ENCODE data around the gene BTLA. TPM values are rescaled to one million over a fixed set of nuclear protein-coding genes. Genes with fewer than 3 reads are reported as not detected.
A peak's percentile ranks its signal among the peaks of the same experiment; 100 is the strongest.

The BTLA gene
- total and polyA plus RNA-seq, 10 of the 15 experiments (the other 5 are each of a cell fraction or from before 2014, with no cell fraction given) = 55.4 to 134 (median 84.2) TPM

- H4K20me1 ChIP-seq (ENCODE audit: control insufficient read depth, insufficient read depth) = no peaks in the 10 kb centered on the region
- RAD21 ChIA-PET (ENCODE audit: unreplicated experiment) = no interaction called here
- no peak overlapping the region for H3K4me3 ChIP-seq
- CTCF ChIA-PET = no interaction called here
- intact Hi-C loops (cut with micrococcal nuclease; ENCODE audit: unreplicated experiment) = no loop called here
- no peaks in the 10 kb centered on the region for H3K36me3 ChIP-seq (ENCODE audit: control insufficient read depth in 2 of 2, insufficient read depth in 2 of 2, low read length in 1 of 2)
- BruUV-seq (replicated peaks) = no TSS peak
- WGBS (ENCODE audit: insufficient coverage, insufficient replicate concordance, low lambda C conversion rate, missing lambda C conversion rate) = 87% methylated on average over 6 of the region's 6 CpGs
- no peak for TF ChIP-seq RFX5 (IDR thresholded peaks at IDR 0.05; ENCODE audit: low read depth, low read length)
- no peak for TF ChIP-seq ELK1 (IDR thresholded peaks at IDR 0.05; ENCODE audit: low read depth, low read length)
- no peak for TF ChIP-seq MEF2B (IDR thresholded peaks at IDR 0.05; ENCODE audit: partially characterized antibody, poor library complexity, severe bottlenecking)
- TF ChIP-seq STAT3 (IDR thresholded peaks at IDR 0.05; ENCODE audit: low read depth, low read length) = no peak
- no peak for TF ChIP-seq CREB1 (IDR thresholded peaks at IDR 0.05; ENCODE audit: low read depth)
- TF ChIP-seq E4F1 (IDR thresholded peaks at IDR 0.05; ENCODE audit: borderline replicate concordance, partially characterized antibody) = no peak
- no peak for TF ChIP-seq BCL3 (IDR thresholded peaks at IDR 0.05; ENCODE audit: borderline replicate concordance, insufficient read depth, low read depth, low read length, poor library complexity, severe bottlenecking)
- TF ChIP-seq ZBTB4 (CRISPR knock-in tag; IDR thresholded peaks at IDR 0.05) = no peak
- TF ChIP-seq HDGF (IDR thresholded peaks at IDR 0.05) = no peak
- TF ChIP-seq NFXL1 (IDR thresholded peaks at IDR 0.05; ENCODE audit: borderline replicate concordance) = no peak
- POLR2A ChIA-PET = no interaction called here
- DNase-seq (ENCODE audit: low read depth, low spot score) = no peak
- no peaks in the 10 kb centered on the region for H3K79me2 ChIP-seq (ENCODE audit: control insufficient read depth, insufficient read depth, low read length)
- SMC1A ChIA-PET (ENCODE audit: uncharacterized antibody, unreplicated experiment) = no interaction called here
- ATAC-seq = no peak
- in situ Hi-C loops (cut with MboI) = no loop called here
- H3K9me3 ChIP-seq (replicated peaks; ENCODE audit: control insufficient read depth, insufficient read depth, low read length) = no peaks in the 10 kb centered on the region; the same call in 2 of the 3 replicates
- H3K27ac ChIP-seq (ENCODE audit: control insufficient read depth, insufficient read depth) = no peak overlapping the region
- H3K4me1 ChIP-seq (ENCODE audit: control insufficient read depth, insufficient read depth, low read length) = no peaks in the 10 kb centered on the region
- no peak overlapping the region for H3K4me2 ChIP-seq (ENCODE audit: control insufficient read depth, insufficient read depth)
- no peak overlapping the region for H3K9ac ChIP-seq (ENCODE audit: control insufficient read depth, insufficient read depth, low read length)
- peak; percentile 66 for FAIRE-seq
- H3K27me3 ChIP-seq (replicated peaks in 1 of 2; ENCODE audit: control insufficient read depth in 2 of 2, insufficient read depth in 2 of 2, low read length in 1 of 2) = no peaks in the 10 kb centered on the region
- H2AFZ ChIP-seq (ENCODE audit: control insufficient read depth, low read depth, low read length) = no peak overlapping the region
Measured at GRCh38 chr3:112415390-112415789, 83.9 kb downstream of the BTLA start.
